Peyer's patch (tissue), 4 donors: ENCODE results near the gene LMX1B.

Experiments
- POLR2A ChIP-seq, 2 donors: fragments of 450-650 bp; IDR thresholded peaks; one replicate each; pipeline ENCODE4 v1.5.1; 2017; ENCODE audit warnings: antibody characterized with exemption in 2 of 2, mild to moderate bottlenecking in 2 of 2, moderate library complexity in 2 of 2
- TF ChIP-seq, protein P1 (sequence below), 6 experiments: fragments of 450-650 bp in 4 of 6; fragments of 200-600 bp in 2 of 6; sonication (generic) in 1 of 6; IDR thresholded peaks; one replicate each; pipeline ENCODE4 v1.5.1; 2017 to 2019; ENCODE audit warnings: antibody characterized with exemption in 6 of 6, mild to moderate bottlenecking in 3 of 6, moderate library complexity in 1 of 6

DNA sequence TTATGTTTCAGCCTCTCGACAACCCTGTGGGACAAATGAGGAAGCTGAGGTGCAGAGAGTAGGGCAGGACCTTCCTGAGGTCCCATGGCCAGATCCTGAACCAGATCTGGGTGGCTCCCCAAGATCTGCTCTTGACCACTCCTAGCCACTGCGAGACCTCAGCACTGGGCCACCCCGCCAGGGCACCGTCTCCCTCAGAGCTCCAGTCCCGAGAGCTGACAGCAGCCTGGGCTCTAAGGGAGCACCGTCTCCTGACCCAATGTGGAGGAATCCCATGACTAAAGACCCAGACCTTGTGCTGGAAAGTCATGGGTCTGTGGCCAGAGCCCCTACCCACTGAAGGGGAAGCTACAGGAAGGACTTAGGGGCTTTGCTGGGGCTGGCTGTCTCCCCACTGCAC is 4.5 kb upstream of the LMX1B start:
- TF ChIP-seq, protein P1, sequence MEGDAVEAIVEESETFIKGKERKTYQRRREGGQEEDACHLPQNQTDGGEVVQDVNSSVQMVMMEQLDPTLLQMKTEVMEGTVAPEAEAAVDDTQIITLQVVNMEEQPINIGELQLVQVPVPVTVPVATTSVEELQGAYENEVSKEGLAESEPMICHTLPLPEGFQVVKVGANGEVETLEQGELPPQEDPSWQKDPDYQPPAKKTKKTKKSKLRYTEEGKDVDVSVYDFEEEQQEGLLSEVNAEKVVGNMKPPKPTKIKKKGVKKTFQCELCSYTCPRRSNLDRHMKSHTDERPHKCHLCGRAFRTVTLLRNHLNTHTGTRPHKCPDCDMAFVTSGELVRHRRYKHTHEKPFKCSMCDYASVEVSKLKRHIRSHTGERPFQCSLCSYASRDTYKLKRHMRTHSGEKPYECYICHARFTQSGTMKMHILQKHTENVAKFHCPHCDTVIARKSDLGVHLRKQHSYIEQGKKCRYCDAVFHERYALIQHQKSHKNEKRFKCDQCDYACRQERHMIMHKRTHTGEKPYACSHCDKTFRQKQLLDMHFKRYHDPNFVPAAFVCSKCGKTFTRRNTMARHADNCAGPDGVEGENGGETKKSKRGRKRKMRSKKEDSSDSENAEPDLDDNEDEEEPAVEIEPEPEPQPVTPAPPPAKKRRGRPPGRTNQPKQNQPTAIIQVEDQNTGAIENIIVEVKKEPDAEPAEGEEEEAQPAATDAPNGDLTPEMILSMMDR (IDR thresholded peaks at IDR 0.05): no peak
- TF ChIP-seq POLR2A (IDR thresholded peaks at IDR 0.05): no peak
